ENCODE results near the gene RPS6KA1. TPM values are rescaled to one million over a fixed set of nuclear protein-coding genes. Genes with fewer than 3 reads are reported as not detected.

Gene RPS6KA1
- total and polyA plus RNA-seq, 2 of the 13 experiments (the other 11 are each of a cell fraction or from before 2014, with no cell fraction given): 19.6 to 24.2 TPM

DNA sequence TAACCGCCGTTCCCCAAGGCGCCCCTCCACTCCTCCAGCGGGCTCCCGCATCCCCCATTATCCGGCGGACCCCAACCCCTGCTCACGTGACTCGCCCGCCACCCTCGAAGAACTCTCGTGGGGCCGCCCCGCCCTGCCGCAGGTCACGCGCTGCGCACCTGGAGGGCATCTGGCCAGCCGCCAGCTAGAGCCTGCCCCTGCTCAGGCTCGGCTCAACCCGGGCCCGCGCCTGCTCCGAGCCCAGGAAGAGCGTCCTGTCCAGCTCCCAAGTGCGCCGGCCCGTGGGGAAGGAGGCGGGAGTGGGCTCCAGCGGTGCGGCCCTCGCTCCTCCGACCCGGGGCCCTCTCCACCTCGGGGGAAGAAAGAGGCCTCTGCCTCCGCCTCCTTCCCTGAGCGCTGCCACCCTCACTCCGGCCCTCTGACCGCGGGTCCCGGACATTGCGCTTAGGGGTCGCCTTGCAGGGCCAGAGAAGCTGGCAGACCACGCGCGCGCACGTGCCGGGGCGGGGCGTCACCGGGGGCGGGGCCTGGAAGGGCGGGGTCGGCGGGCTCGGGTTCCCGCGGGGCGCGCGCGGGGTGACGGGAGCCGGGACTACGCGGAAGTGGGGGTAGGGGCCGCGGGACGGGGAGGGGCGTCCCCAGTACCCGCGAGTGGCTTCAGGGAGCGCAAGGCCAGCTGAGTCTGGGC, 28.9 kb upstream of the RPS6KA1 start (continued):
- TF ChIP-seq CBX2 (IDR thresholded peaks at IDR 0.05; ENCODE audit: low read depth, low read length) (no peak), CBX2 (CRISPR knock-in tag; IDR thresholded peaks at IDR 0.05; ENCODE audit: low read depth) (no peak), SALL2 (CRISPR knock-in tag; IDR thresholded peaks at IDR 0.05) (peak; percentile 66), ZNF121 (CRISPR knock-in tag; IDR thresholded peaks at IDR 0.05) (no peak), NRL (CRISPR knock-in tag; IDR thresholded peaks at IDR 0.05; ENCODE audit: borderline replicate concordance) (peak; percentile 74), FOXC1 (CRISPR knock-in tag; IDR thresholded peaks at IDR 0.05; ENCODE audit: borderline replicate concordance) (peak; percentile 89), HNRNPUL1 (IDR thresholded peaks at IDR 0.05; ENCODE audit: low read depth, low read length) (0 out of 2 replicates have a peak, but pooled peaks have one; percentile 39), MED1 (CRISPR knock-in tag; IDR thresholded peaks at IDR 0.05) (peak; percentile 9; the same call in 1 of the 2 replicates), RBM22 (optimal IDR thresholded peaks at IDR 0.05; ENCODE audit: low read length) (no peak), CBX1 (IDR thresholded peaks at IDR 0.05; ENCODE audit: low read depth) (no peak), ZNF331 (CRISPR knock-in tag; IDR thresholded peaks at IDR 0.05) (0 out of 2 replicates have a peak, but pooled peaks have one; percentile 13), KLF9 (CRISPR knock-in tag; IDR thresholded peaks at IDR 0.05; ENCODE audit: low read depth) (no peak)
- TF ChIP-seq, protein P1, sequence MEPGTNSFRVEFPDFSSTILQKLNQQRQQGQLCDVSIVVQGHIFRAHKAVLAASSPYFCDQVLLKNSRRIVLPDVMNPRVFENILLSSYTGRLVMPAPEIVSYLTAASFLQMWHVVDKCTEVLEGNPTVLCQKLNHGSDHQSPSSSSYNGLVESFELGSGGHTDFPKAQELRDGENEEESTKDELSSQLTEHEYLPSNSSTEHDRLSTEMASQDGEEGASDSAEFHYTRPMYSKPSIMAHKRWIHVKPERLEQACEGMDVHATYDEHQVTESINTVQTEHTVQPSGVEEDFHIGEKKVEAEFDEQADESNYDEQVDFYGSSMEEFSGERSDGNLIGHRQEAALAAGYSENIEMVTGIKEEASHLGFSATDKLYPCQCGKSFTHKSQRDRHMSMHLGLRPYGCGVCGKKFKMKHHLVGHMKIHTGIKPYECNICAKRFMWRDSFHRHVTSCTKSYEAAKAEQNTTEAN (CRISPR knock-in tag; conservative IDR thresholded peaks at IDR 0.05): no peak
- TF ChIP-seq, protein P2, sequence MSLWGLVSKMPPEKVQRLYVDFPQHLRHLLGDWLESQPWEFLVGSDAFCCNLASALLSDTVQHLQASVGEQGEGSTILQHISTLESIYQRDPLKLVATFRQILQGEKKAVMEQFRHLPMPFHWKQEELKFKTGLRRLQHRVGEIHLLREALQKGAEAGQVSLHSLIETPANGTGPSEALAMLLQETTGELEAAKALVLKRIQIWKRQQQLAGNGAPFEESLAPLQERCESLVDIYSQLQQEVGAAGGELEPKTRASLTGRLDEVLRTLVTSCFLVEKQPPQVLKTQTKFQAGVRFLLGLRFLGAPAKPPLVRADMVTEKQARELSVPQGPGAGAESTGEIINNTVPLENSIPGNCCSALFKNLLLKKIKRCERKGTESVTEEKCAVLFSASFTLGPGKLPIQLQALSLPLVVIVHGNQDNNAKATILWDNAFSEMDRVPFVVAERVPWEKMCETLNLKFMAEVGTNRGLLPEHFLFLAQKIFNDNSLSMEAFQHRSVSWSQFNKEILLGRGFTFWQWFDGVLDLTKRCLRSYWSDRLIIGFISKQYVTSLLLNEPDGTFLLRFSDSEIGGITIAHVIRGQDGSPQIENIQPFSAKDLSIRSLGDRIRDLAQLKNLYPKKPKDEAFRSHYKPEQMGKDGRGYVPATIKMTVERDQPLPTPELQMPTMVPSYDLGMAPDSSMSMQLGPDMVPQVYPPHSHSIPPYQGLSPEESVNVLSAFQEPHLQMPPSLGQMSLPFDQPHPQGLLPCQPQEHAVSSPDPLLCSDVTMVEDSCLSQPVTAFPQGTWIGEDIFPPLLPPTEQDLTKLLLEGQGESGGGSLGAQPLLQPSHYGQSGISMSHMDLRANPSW (CRISPR knock-in tag; IDR thresholded peaks at IDR 0.05; ENCODE audit: borderline replicate concordance): 0 out of 2 replicates have a peak, but pooled peaks have one; percentile 75
- TF ChIP-seq, protein P3, sequence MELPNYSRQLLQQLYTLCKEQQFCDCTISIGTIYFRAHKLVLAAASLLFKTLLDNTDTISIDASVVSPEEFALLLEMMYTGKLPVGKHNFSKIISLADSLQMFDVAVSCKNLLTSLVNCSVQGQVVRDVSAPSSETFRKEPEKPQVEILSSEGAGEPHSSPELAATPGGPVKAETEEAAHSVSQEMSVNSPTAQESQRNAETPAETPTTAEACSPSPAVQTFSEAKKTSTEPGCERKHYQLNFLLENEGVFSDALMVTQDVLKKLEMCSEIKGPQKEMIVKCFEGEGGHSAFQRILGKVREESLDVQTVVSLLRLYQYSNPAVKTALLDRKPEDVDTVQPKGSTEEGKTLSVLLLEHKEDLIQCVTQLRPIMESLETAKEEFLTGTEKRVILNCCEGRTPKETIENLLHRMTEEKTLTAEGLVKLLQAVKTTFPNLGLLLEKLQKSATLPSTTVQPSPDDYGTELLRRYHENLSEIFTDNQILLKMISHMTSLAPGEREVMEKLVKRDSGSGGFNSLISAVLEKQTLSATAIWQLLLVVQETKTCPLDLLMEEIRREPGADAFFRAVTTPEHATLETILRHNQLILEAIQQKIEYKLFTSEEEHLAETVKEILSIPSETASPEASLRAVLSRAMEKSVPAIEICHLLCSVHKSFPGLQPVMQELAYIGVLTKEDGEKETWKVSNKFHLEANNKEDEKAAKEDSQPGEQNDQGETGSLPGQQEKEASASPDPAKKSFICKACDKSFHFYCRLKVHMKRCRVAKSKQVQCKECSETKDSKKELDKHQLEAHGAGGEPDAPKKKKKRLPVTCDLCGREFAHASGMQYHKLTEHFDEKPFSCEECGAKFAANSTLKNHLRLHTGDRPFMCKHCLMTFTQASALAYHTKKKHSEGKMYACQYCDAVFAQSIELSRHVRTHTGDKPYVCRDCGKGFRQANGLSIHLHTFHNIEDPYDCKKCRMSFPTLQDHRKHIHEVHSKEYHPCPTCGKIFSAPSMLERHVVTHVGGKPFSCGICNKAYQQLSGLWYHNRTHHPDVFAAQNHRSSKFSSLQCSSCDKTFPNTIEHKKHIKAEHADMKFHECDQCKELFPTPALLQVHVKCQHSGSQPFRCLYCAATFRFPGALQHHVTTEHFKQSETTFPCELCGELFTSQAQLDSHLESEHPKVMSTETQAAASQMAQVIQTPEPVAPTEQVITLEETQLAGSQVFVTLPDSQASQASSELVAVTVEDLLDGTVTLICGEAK (IDR thresholded peaks at IDR 0.05): no peak
- TF ChIP-seq, protein P3 (CRISPR knock-in tag; IDR thresholded peaks at IDR 0.05): 0 out of 2 replicates have a peak, but pooled peaks have one; percentile 35
